NCI-H226 (cell line): Measurements from ENCODE around the gene KIF3A.

Experiments used
- DNase-seq: peaks from one replicate; pipeline ENCODE4 v3.0.0-alpha.2; 2015

The KIF3A gene

GRCh38 chr5:132753135-132753987, 16.0 kb upstream of the KIF3A start:
- no peak for DNase-seq

- no peak for DNase-seq
Measured at GRCh38 chr5:132752581-132753125, 15.3 kb upstream of the KIF3A start.

GRCh38 chr5:132751971-132752580, 14.7 kb upstream of the KIF3A start:
- no peak for DNase-seq

- DNase-seq: no peak
Measured at GRCh38 chr5:132751444-132751843, 14.1 kb upstream of the KIF3A start.

- DNase-seq: no peak
Measured at GRCh38 chr5:132750471-132751230, 13.3 kb upstream of the KIF3A start.

GRCh38 chr5:132749506-132749905, 12.2 kb upstream of the KIF3A start:
- DNase-seq: no peak

GRCh38 chr5:132748522-132749000, 11.2 kb upstream of the KIF3A start:
- no peak for DNase-seq

- DNase-seq: no peak
Measured at GRCh38 chr5:132747616-132748440, 10.5 kb upstream of the KIF3A start.

GRCh38 chr5:132746954-132747615, 9.7 kb upstream of the KIF3A start, which contains the start of gene CCNI2:
TSS of gene CCNI2 (plus strand) at chr5:132747426. CDS start at chr5:132747496, 70 bp downstream.
- DNase-seq: no peak

- DNase-seq: no peak
Measured at GRCh38 chr5:132746592-132746953, 9.2 kb upstream of the KIF3A start.

- DNase-seq: no peak
Measured at GRCh38 chr5:132744659-132745058, 7.3 kb upstream of the KIF3A start.

- DNase-seq: no peak
Measured at GRCh38 chr5:132742626-132743025, 5.3 kb upstream of the KIF3A start.

- no peak for DNase-seq
Measured at GRCh38 chr5:132742158-132742557, 4.8 kb upstream of the KIF3A start.

GRCh38 chr5:132739232-132739631, 1.9 kb upstream of the KIF3A start:
- no peak for DNase-seq

- DNase-seq: no peak
Measured at GRCh38 chr5:132737982-132738681, 786 bp upstream of the KIF3A start.

GRCh38 chr5:132734687-132735086, 2.7 kb downstream of the KIF3A start:
- no peak for DNase-seq

- DNase-seq: no peak
Measured at GRCh38 chr5:132733499-132734148, 3.7 kb downstream of the KIF3A start.

GRCh38 chr5:132729896-132730295, 7.5 kb downstream of the KIF3A start:
- DNase-seq: no peak

GRCh38 chr5:132725745-132726144, 11.6 kb downstream of the KIF3A start:
- no peak for DNase-seq

- no peak for DNase-seq
Measured at GRCh38 chr5:132718544-132719312, 18.6 kb downstream of the KIF3A start.
